Measurements from ENCODE around the gene KLF2.
"Not testable (repeated sequence)": the region's sequence is repeated elsewhere in the genome, so short reads cannot be mapped to it uniquely, and the experiment has no call there.

KLF2 gene

GRCh38 chr19:16324384-16325160 is at the start of gene KLF2:
TSS of gene KLF2 (plus strand) at chr19:16324826. CDS start at chr19:16324924, 98 bp downstream.
- DNase-seq = no peak

GRCh38 chr19:16280306-16280705 is 44.3 kb upstream of the KLF2 start:
- DNase-seq = no peak

GRCh38 chr19:16281743-16282142 is 42.9 kb upstream of the KLF2 start:
- no peak for DNase-seq

GRCh38 chr19:16283210-16284061 is 41.2 kb upstream of the KLF2 start:
- no peak for DNase-seq

GRCh38 chr19:16284505-16284904 is 40.1 kb upstream of the KLF2 start:
- no peak for DNase-seq

GRCh38 chr19:16285079-16285478 is 39.5 kb upstream of the KLF2 start:
- DNase-seq = not testable (repeated sequence)

- DNase-seq = no peak
Observed at GRCh38 chr19:16285769-16286498, 38.7 kb upstream of the KLF2 start.

GRCh38 chr19:16288544-16288943 is 36.1 kb upstream of the KLF2 start:
- no peak for DNase-seq

GRCh38 chr19:16289594-16289993 is 35.0 kb upstream of the KLF2 start:
- DNase-seq = no peak

GRCh38 chr19:16290692-16291091 is 33.9 kb upstream of the KLF2 start:
- DNase-seq = no peak

- peak; percentile 19 for DNase-seq
Observed at GRCh38 chr19:16293118-16294091, 31.2 kb upstream of the KLF2 start.

GRCh38 chr19:16295057-16295456 is 29.6 kb upstream of the KLF2 start:
- DNase-seq = no peak

- no peak for DNase-seq
Observed at GRCh38 chr19:16296713-16297112, 27.9 kb upstream of the KLF2 start.

GRCh38 chr19:16297575-16298178 is 26.9 kb upstream of the KLF2 start:
- DNase-seq = no peak

GRCh38 chr19:16298334-16298733 is 26.3 kb upstream of the KLF2 start:
- no peak for DNase-seq

GRCh38 chr19:16301999-16302694 is 22.5 kb upstream of the KLF2 start:
- no peak for DNase-seq

GRCh38 chr19:16303755-16304154 is 20.9 kb upstream of the KLF2 start:
- no peak for DNase-seq

- DNase-seq = not testable (repeated sequence)
Observed at GRCh38 chr19:16304511-16304910, 20.1 kb upstream of the KLF2 start.

GRCh38 chr19:16305060-16305459 is 19.6 kb upstream of the KLF2 start:
- DNase-seq = not testable (repeated sequence)

- no peak for DNase-seq
Observed at GRCh38 chr19:16306728-16307402, 17.8 kb upstream of the KLF2 start.

Data from SIG-M5 (cell line).